HL-60 (cell line): Measurements from ENCODE around the gene DTNBP1.
A peak's percentile ranks its signal among the peaks of the same experiment; 100 is the strongest.

Source experiments
- POLR2AphosphoS5 ChIP-seq: IDR thresholded peaks from 2 replicates; pipeline ENCODE4 v1.6.1; 2012; ENCODE audit warnings: low read depth
- TF ChIP-seq, protein P1 (sequence below): IDR thresholded peaks from one replicate; pipeline ENCODE4 v1.5.1; 2011; ENCODE audit warnings: low read length, control low read depth, inconsistent platforms; ENCODE audit not compliant: insufficient read depth

DNA sequence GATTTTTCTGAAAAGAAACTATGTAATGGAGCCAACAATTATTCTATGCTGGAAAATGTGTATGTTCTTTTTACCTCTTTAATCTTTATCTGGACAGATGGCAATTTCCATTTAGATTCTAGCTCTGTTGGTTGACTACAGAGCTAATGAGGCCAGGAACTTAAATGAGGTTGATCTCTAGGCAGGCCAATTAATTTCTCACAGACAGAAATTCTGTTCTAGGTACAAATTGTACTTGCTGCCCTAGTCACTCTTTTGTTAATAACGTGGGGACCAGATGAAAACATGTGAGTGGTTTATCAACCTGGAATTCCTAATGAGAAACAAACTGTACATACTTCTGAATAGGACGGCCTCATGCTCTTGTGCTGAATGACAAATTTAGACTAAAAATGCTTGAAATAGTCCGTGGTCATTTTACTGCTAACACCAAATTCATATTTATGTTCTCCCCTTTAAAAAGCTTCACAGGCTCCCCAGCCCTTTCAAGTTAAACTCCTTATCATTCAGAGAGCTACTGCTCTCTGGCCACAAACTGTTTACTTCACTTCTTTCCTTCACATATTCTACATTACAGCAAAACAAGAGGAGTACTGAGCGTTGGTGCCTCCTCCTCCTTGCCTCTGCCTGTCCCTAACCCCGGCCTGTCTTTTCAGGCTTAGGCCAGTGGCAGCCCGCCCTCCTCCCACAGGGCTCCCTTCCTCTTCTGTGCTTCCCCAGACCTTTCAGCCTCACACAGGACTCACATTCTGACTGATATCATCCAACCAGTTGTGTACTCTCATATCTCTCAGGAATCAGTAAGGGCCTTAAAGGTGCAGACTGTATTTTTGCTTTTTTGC, 41.4 kb downstream of the DTNBP1 start:
- TF ChIP-seq, protein P1, sequence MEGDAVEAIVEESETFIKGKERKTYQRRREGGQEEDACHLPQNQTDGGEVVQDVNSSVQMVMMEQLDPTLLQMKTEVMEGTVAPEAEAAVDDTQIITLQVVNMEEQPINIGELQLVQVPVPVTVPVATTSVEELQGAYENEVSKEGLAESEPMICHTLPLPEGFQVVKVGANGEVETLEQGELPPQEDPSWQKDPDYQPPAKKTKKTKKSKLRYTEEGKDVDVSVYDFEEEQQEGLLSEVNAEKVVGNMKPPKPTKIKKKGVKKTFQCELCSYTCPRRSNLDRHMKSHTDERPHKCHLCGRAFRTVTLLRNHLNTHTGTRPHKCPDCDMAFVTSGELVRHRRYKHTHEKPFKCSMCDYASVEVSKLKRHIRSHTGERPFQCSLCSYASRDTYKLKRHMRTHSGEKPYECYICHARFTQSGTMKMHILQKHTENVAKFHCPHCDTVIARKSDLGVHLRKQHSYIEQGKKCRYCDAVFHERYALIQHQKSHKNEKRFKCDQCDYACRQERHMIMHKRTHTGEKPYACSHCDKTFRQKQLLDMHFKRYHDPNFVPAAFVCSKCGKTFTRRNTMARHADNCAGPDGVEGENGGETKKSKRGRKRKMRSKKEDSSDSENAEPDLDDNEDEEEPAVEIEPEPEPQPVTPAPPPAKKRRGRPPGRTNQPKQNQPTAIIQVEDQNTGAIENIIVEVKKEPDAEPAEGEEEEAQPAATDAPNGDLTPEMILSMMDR: no peak
- TF ChIP-seq POLR2AphosphoS5: peak; percentile 71
